Spleen (tissue), 11 donors: Measurements from ENCODE around the gene RCAN3. TPM values are rescaled to one million over a fixed set of nuclear protein-coding genes. Genes with fewer than 3 reads are reported as not detected.

Source experiments
- DNase-seq: peaks from one replicate; pipeline ENCODE4 v3.0.0-alpha.2; 2020
- H3K27ac ChIP-seq, 8 donors: fragments of 200-600 bp; sonication (generic) in 7 of 8; 1 replicate in 4 of 8; 2 replicates in 4 of 8; pipeline versions ENCODE4 v1.5.0 to v1.8.0; 2016 to 2021; ENCODE audit warnings: inconsistent platforms in 4 of 8, mild to moderate bottlenecking in 4 of 8, moderate library complexity in 1 of 8
- H3K27me3 ChIP-seq, 7 donors: fragments of 200-600 bp; sonication (generic) in 6 of 7; replicated peaks in 1 of 7; 1 replicate in 4 of 7; 2 replicates in 3 of 7; pipeline versions ENCODE4 v1.5.0 to v1.8.0; 2016 to 2021; ENCODE audit warnings: inconsistent platforms in 3 of 7, mild to moderate bottlenecking in 1 of 7
- H3K36me3 ChIP-seq, 6 donors: fragments of 200-600 bp; sonication (generic) in 5 of 6; 1 replicate in 4 of 6; 2 replicates in 2 of 6; pipeline versions ENCODE4 v1.5.0 to v1.8.0; 2016 to 2021; ENCODE audit warnings: inconsistent platforms in 2 of 6
- H3K4me1 ChIP-seq, 6 donors: fragments of 200-600 bp; sonication (generic) in 5 of 6; 1 replicate in 3 of 6; 2 replicates in 3 of 6; pipeline versions ENCODE4 v1.5.0 to v1.8.0; 2016 to 2021; ENCODE audit warnings: inconsistent platforms in 3 of 6
- H3K4me3 ChIP-seq, 8 donors: fragments of 200-600 bp; sonication (generic) in 7 of 8; 1 replicate in 4 of 8; 2 replicates in 4 of 8; pipeline versions ENCODE4 v1.5.0 to v1.8.0; 2016 to 2021; ENCODE audit warnings: inconsistent platforms in 4 of 8, mild to moderate bottlenecking in 4 of 8, moderate library complexity in 2 of 8
- H3K9me3 ChIP-seq, 8 donors: fragments of 200-600 bp; sonication (generic) in 7 of 8; 1 replicate in 4 of 8; 2 replicates in 4 of 8; pipeline versions ENCODE4 v1.5.0 to v1.8.0; 2016 to 2021; ENCODE audit warnings: inconsistent platforms in 4 of 8
- CTCF ChIP-seq, 11 experiments: fragments of 200-600 bp in 7 of 11; fragments of 450-650 bp in 4 of 11; sonication (generic) in 4 of 11; IDR thresholded peaks in 8 of 11; conservative IDR thresholded peaks in 3 of 11; 1 replicate in 7 of 11; 2 replicates in 4 of 11; pipeline versions ENCODE4 v1.4.0 to v1.8.0; 2016 to 2021; ENCODE audit warnings: antibody characterized with exemption in 11 of 11, inconsistent platforms in 4 of 11, mild to moderate bottlenecking in 1 of 11
- POLR2A ChIP-seq, 3 donors: fragments of 450-650 bp; IDR thresholded peaks; one replicate each; pipeline ENCODE4 v1.5.1; 2017; ENCODE audit warnings: antibody characterized with exemption in 3 of 3, mild to moderate bottlenecking in 1 of 3
- POLR2AphosphoS5 ChIP-seq, 3 donors: sonication (generic); formaldehyde crosslinking; IDR thresholded peaks; one replicate each; pipeline ENCODE4 v1.5.1; 2017; ENCODE audit warnings: antibody characterized with exemption in 3 of 3
- WGBS, 5 donors: extraction: QIAGEN DNeasy Blood & Tissue Kit in 3 of 5; methylation state at CpG; one replicate each; pipeline versions ENCODE4 v1.1.5 to v1.1.7; 2013 to 2018; 5-methylcytosine and 5-hydroxymethylcytosine counted together
- intact Hi-C: fragments of 100-400 bp; cut with DNase I; formaldehyde crosslinking; loops from one replicate; pipeline ENCODE4 v1.15.0; 2023; ENCODE audit warnings: low total_unique reads
- polyA plus RNA-seq, 3 donors: library from polyadenylated mRNA; stranded (reverse); fragments of 200-250 nt; gene quantifications; one replicate each; pipeline ENCODE4 v1.2.1, GENCODE V29; 2013
- total RNA-seq, 7 donors: library from RNA; depleted of rRNA in 3 of 7; stranded (reverse); fragments of >200 nt in 3 of 7; fragmentation: NEBNext Ultra II Directional in 4 of 7; extraction: Animal tissue kit (Norgen Biotek cat#: 25700) in 4 of 7; gene quantifications; one replicate each; pipeline versions ENCODE4 v1.1.0 to v1.2.1, GENCODE V29; 2016 to 2021
- donor health status: healthy with polysubstance abuse.
- donor health status: DM: no; HTN: no; CAD: no; lungs with moderate emphysema.
- donor health status: DM: no; HTN: no; CAD: no.
- donor health status: Bipolar disorder and iron deficiency.
- donor health status: healthy.
- donor health status: DM: no; HTN: no; CAD: no.
- donor health status: DM: yes; HTN: yes; CAD: no.

The RCAN3 gene
- total and polyA plus RNA-seq, 10 donors, result 6.1 to 21.7 (median 16.5) TPM

GRCh38 chr1:24553931-24554330 is 51.3 kb downstream of the RCAN3 start:
- Histone ChIP-seq H3K4me3 (no peak overlapping the region), H3K4me1 (peaks cover 5 to 26% (median 14%) of the 10 kb centered on the region in 6 donors), H3K9me3 (no peaks in the 10 kb centered on the region), H3K27me3 (peaks cover 0 to 69% (median 19%) of the 10 kb centered on the region in 7 donors), H3K27ac (no peak overlapping the region), H3K36me3 (no peaks in the 10 kb centered on the region)
- intact Hi-C loops, result no loop called here
- peak; percentile 17 for DNase-seq
- WGBS, 5 donors, result 87 to 100% (median 93%) methylated on average over 3 of the region's 3 CpGs
- TF ChIP-seq POLR2A (IDR thresholded peaks at IDR 0.05) (no peak), CTCF (IDR thresholded peaks at IDR 0.05 in 8 of 11, conservative IDR thresholded peaks at IDR 0.05 in 3 of 11) (no peak), POLR2AphosphoS5 (IDR thresholded peaks at IDR 0.05) (no peak)

- TF ChIP-seq POLR2AphosphoS5 (IDR thresholded peaks at IDR 0.05), result no peak
- TF ChIP-seq POLR2A (IDR thresholded peaks at IDR 0.05), result no peak
- TF ChIP-seq CTCF (IDR thresholded peaks at IDR 0.05 in 8 of 11, conservative IDR thresholded peaks at IDR 0.05 in 3 of 11), result no peak
- no peak overlapping the region for H3K4me3 ChIP-seq
- peaks cover 0 to 73% (median 19%) of the 10 kb centered on the region in 7 donors for H3K27me3 ChIP-seq
- no peak overlapping the region for H3K27ac ChIP-seq
- H3K9me3 ChIP-seq, result no peaks in the 10 kb centered on the region
- peaks cover 5 to 27% (median 14%) of the 10 kb centered on the region in 6 donors for H3K4me1 ChIP-seq
- no peaks in the 10 kb centered on the region for H3K36me3 ChIP-seq
- peak; percentile 47 for DNase-seq
- WGBS, 5 donors, result 94 to 99% (median 98%) methylated on average over 4 of the region's 4 CpGs
- intact Hi-C loops, result no loop called here
Measured at GRCh38 chr1:24554714-24555113, 52.1 kb downstream of the RCAN3 start.

- Histone ChIP-seq H3K27me3 (peaks cover 0 to 79% (median 19%) of the 10 kb centered on the region in 7 donors), H3K4me1 (peaks cover 5 to 27% (median 14%) of the 10 kb centered on the region in 6 donors), H3K27ac (no peak within 1 kb of the TSS), H3K36me3 (no peaks in the 10 kb centered on the region), H3K9me3 (no peaks in the 10 kb centered on the region), H3K4me3 (peak within 1 kb of the TSS in 7 of 8 donors; percentile 1 to 67 (median 28))
- 1 to 4% (median 2%) methylated on average over 19 to 61 of the region's 61 CpGs for WGBS, 5 donors
- intact Hi-C loops, result no loop called here
- DNase-seq, result peak; percentile 80
- TF ChIP-seq POLR2A (IDR thresholded peaks at IDR 0.05) (no peak), CTCF (IDR thresholded peaks at IDR 0.05 in 8 of 11, conservative IDR thresholded peaks at IDR 0.05 in 3 of 11) (no peak)
Measured at GRCh38 chr1:24555591-24556413, 53.2 kb downstream of the RCAN3 start, which contains the start of gene NCMAP. TSS of gene NCMAP (plus strand) at chr1:24556087. CDS start at chr1:24595431, 39,344 bp downstream.

GRCh38 chr1:24556414-24556795 is 53.8 kb downstream of the RCAN3 start:
- Histone ChIP-seq H3K36me3 (no peaks in the 10 kb centered on the region), H3K4me1 (peaks cover 5 to 27% (median 14%) of the 10 kb centered on the region in 6 donors), H3K9me3 (no peaks in the 10 kb centered on the region), H3K27ac (no peak overlapping the region), H3K4me3 (peak overlapping the region in 4 of 8 donors; percentile 22 to 67 (median 34)), H3K27me3 (peaks cover 0 to 82% (median 19%) of the 10 kb centered on the region in 7 donors)
- WGBS, 5 donors, result 40 to 59% (median 49%) methylated on average over 14 to 19 of the region's 19 CpGs
- DNase-seq, result peak; percentile 58
- intact Hi-C loops, result no loop called here
- TF ChIP-seq POLR2AphosphoS5 (IDR thresholded peaks at IDR 0.05) (no peak), CTCF (IDR thresholded peaks at IDR 0.05 in 8 of 11, conservative IDR thresholded peaks at IDR 0.05 in 3 of 11) (no peak), POLR2A (IDR thresholded peaks at IDR 0.05) (no peak)
